CD14-positive monocyte (primary cell): ENCODE measurements around the gene MED28. TPM values are rescaled to one million over a fixed set of nuclear protein-coding genes. Genes with fewer than 3 reads are reported as not detected.

Experiments used
- DNase-seq, 3 donors: peaks; one replicate each; pipeline ENCODE4 v3.0.0-alpha.2; 2011 to 2022
- H2AFZ ChIP-seq: 2 replicates; pipeline ENCODE4 v1.6.0; 2012; ENCODE audit warnings: mild to moderate bottlenecking, low read depth, low read length, inconsistent platforms; ENCODE audit not compliant: insufficient read depth, poor library complexity, severe bottlenecking
- H3K27ac ChIP-seq, 2 donors: 1 replicate in 1 of 2; 2 replicates in 1 of 2; pipeline ENCODE4 v1.5.1; 2012 to 2013; ENCODE audit warnings: low read length in 2 of 2, control low read depth in 1 of 2, inconsistent platforms in 1 of 2, low read depth in 1 of 2, mild to moderate bottlenecking in 1 of 2
- H3K27me3 ChIP-seq, 2 donors: one replicate each; pipeline versions ENCODE4 v1.6.0 to v1.6.1; 2011 to 2013; ENCODE audit warnings: low read length in 2 of 2; ENCODE audit not compliant: control insufficient read depth in 2 of 2, insufficient read depth in 2 of 2
- H3K36me3 ChIP-seq, 2 donors: replicated peaks in 1 of 2; 1 replicate in 1 of 2; 2 replicates in 1 of 2; pipeline versions ENCODE4 v1.5.1 to v1.6.1; 2012 to 2013; ENCODE audit warnings: low read length in 2 of 2, control low read depth in 1 of 2, inconsistent platforms in 1 of 2, mild to moderate bottlenecking in 1 of 2; ENCODE audit not compliant: insufficient read depth in 2 of 2, control insufficient read depth in 1 of 2
- H3K4me1 ChIP-seq, 2 donors: 1 replicate in 1 of 2; 2 replicates in 1 of 2; pipeline versions ENCODE4 v1.5.1 to v1.6.1; 2012 to 2013; ENCODE audit warnings: low read length in 2 of 2, control low read depth in 1 of 2, inconsistent platforms in 1 of 2, mild to moderate bottlenecking in 1 of 2, moderate library complexity in 1 of 2; ENCODE audit not compliant: insufficient read depth in 2 of 2, control insufficient read depth in 1 of 2
- H3K4me2 ChIP-seq: replicated peaks from 2 replicates; pipeline ENCODE3; 2012; ENCODE audit warnings: low read length, moderate library complexity, mild to moderate bottlenecking; ENCODE audit not compliant: poor library complexity, severe bottlenecking; ENCODE audit errors: extremely low read depth
- H3K4me3 ChIP-seq, 3 experiments: fragments of 200-600 bp in 1 of 3; sonication (generic) in 1 of 3; replicated peaks in 1 of 3; 1 replicate in 2 of 3; 2 replicates in 1 of 3; pipeline ENCODE4 v1.5.1; 2011 to 2013; ENCODE audit warnings: low read length in 3 of 3, mild to moderate bottlenecking in 3 of 3, control low read depth in 2 of 3, low read depth in 2 of 3, inconsistent platforms in 1 of 3, moderate library complexity in 1 of 3
- H3K79me2 ChIP-seq: 2 replicates; pipeline ENCODE4 v1.6.0; 2012; ENCODE audit warnings: mild to moderate bottlenecking, control low read depth, inconsistent platforms, low read length, moderate library complexity; ENCODE audit not compliant: insufficient read depth
- H3K9ac ChIP-seq: 2 replicates; pipeline ENCODE4 v1.6.0; 2017; ENCODE audit warnings: low read length, mild to moderate bottlenecking; ENCODE audit not compliant: insufficient read depth, poor library complexity, severe bottlenecking
- H3K9me3 ChIP-seq, 2 donors: replicated peaks in 1 of 2; 1 replicate in 1 of 2; 2 replicates in 1 of 2; pipeline versions ENCODE4 v1.5.1 to v1.6.1; 2012 to 2013; ENCODE audit warnings: low read length in 2 of 2, control low read depth in 1 of 2; ENCODE audit not compliant: control insufficient read depth in 1 of 2, insufficient read depth in 1 of 2
- H4K20me1 ChIP-seq: 2 replicates; pipeline ENCODE4 v1.6.0; 2012; ENCODE audit warnings: mild to moderate bottlenecking, low read length, control low read depth, moderate library complexity; ENCODE audit not compliant: insufficient read depth
- H3K27ac Mint-ChIP-seq, 7 donors: one replicate each; pipeline ENCODE4 v1.8.0; 2020; ENCODE audit warnings: mild to moderate bottlenecking in 7 of 7, mixed read lengths in 7 of 7, moderate library complexity in 6 of 7, inconsistent platforms in 2 of 7
- H3K27me3 Mint-ChIP-seq, 3 donors: one replicate each; pipeline ENCODE4 v1.8.0; 2021 to 2022; ENCODE audit warnings: low read depth in 3 of 3, mild to moderate bottlenecking in 3 of 3, mixed read lengths in 3 of 3, moderate library complexity in 3 of 3, inconsistent platforms in 1 of 3
- H3K36me3 Mint-ChIP-seq, 2 donors: one replicate each; pipeline ENCODE4 v1.8.0; 2020; ENCODE audit warnings: mixed read lengths in 2 of 2, inconsistent platforms in 1 of 2, mild to moderate bottlenecking in 1 of 2
- H3K4me1 Mint-ChIP-seq: one replicate; pipeline ENCODE4 v1.8.0; 2020; ENCODE audit warnings: mild to moderate bottlenecking, mixed read lengths
- H3K4me3 Mint-ChIP-seq, 2 donors: one replicate each; pipeline ENCODE4 v1.8.0; 2020; ENCODE audit warnings: mild to moderate bottlenecking in 2 of 2, mixed read lengths in 2 of 2, moderate library complexity in 1 of 2
- H3K9me3 Mint-ChIP-seq, 7 donors: one replicate each; pipeline ENCODE4 v1.8.0; 2020 to 2022; ENCODE audit warnings: mixed read lengths in 7 of 7, mild to moderate bottlenecking in 6 of 7, moderate library complexity in 6 of 7, inconsistent platforms in 2 of 7
- CTCF ChIP-seq: fragments of 200-600 bp; IDR thresholded peaks from one replicate; pipeline ENCODE4 v1.8.0; 2022; ENCODE audit warnings: antibody characterized with exemption, mild to moderate bottlenecking
- WGBS: methylation state at CpG from one replicate; pipeline ENCODE4 v1.1.5; 2013; ENCODE audit warnings: missing lambda C conversion rate; ENCODE audit not compliant: insufficient coverage; 5-methylcytosine and 5-hydroxymethylcytosine counted together
- intact Hi-C, 2 donors: fragments of 100-400 bp; cut with micrococcal nuclease; formaldehyde crosslinking; loops; one replicate each; pipeline versions ENCODE4 v1.15.0 to v1.15.1; 2023
- polyA plus RNA-seq, 3 donors: library from polyadenylated mRNA; depleted of rRNA in 1 of 3; unstranded in 2 of 3; stranded (reverse) in 1 of 3; fragments of 300-500 nt in 2 of 3; fragments of >200 nt in 1 of 3; fragmentation: Illumina TruSeq in 2 of 3; gene quantifications; 1 replicate in 2 of 3; 2 replicates in 1 of 3; pipeline ENCODE4 v1.2.3, GENCODE V29; 2012 to 2021

MED28 gene
- polyA plus RNA-seq, 3 donors, result 8.6 to 46.4 (median 43.5) TPM

GRCh38 chr4:17662694-17663093 lies 48.3 kb downstream of the MED28 start:
- H3K36me3 ChIP-seq, result no peaks in the 10 kb centered on the region
- TF ChIP-seq CTCF, result no peak
- H3K9ac ChIP-seq, result no peak overlapping the region
- H3K4me2 ChIP-seq, result no peak overlapping the region
- Mint-ChIP-seq H3K27me3 (peaks cover under 1 to 5% (median 5%) of the 10 kb centered on the region in 3 donors), H3K36me3 (no peaks in the 10 kb centered on the region), H3K4me3 (no peak overlapping the region), H3K27ac (peak overlapping the region in 1 of 7 donors; percentile 12), H3K9me3 (no peaks in the 10 kb centered on the region), H3K4me1 (peaks cover 25% of the 10 kb centered on the region)
- no peak overlapping the region for H3K27ac ChIP-seq
- no peaks in the 10 kb centered on the region for H3K27me3 ChIP-seq
- H3K9me3 ChIP-seq, result no peaks in the 10 kb centered on the region
- peaks cover 11 to 25% of the 10 kb centered on the region in 2 donors for H3K4me1 ChIP-seq
- no peak overlapping the region for H2AFZ ChIP-seq
- 93% methylated on average over 2 of the region's 3 CpGs for WGBS
- DNase-seq, result peak in 2 of 3 donors; percentile 3 to 33
- H3K4me3 ChIP-seq, result no peak overlapping the region
- H3K79me2 ChIP-seq, result no peaks in the 10 kb centered on the region
- no peaks in the 10 kb centered on the region for H4K20me1 ChIP-seq
- intact Hi-C loops, result no loop called here

- Histone ChIP-seq H4K20me1 (no peaks in the 10 kb centered on the region), H3K79me2 (no peaks in the 10 kb centered on the region), H3K27me3 (no peaks in the 10 kb centered on the region), H3K4me1 (peaks cover 11 to 25% of the 10 kb centered on the region in 2 donors), H3K4me3 (no peak overlapping the region), H3K36me3 (no peaks in the 10 kb centered on the region), H3K27ac (peak overlapping the region in 1 of 2 donors; percentile 0), H3K4me2 (no peak overlapping the region), H3K9ac (no peak overlapping the region), H3K9me3 (no peaks in the 10 kb centered on the region), H2AFZ (peak overlapping the region; percentile 24)
- Mint-ChIP-seq H3K36me3 (no peaks in the 10 kb centered on the region), H3K4me3 (peak overlapping the region in 1 of 2 donors; percentile 30), H3K4me1 (peaks cover 25% of the 10 kb centered on the region), H3K27ac (peak overlapping the region in 2 of 7 donors; percentile 42 to 61), H3K27me3 (peaks cover 1 to 2% (median 2%) of the 10 kb centered on the region in 3 donors), H3K9me3 (peaks cover 0 to 1% (median 0%) of the 10 kb centered on the region in 7 donors)
- intact Hi-C loops, result no loop called here
- TF ChIP-seq CTCF, result no peak
- 6% methylated on average over 3 of the region's 4 CpGs for WGBS
- peak; percentile 2 to 50 (median 26) for DNase-seq
Observed at GRCh38 chr4:17664755-17665154, 50.3 kb downstream of the MED28 start.
